Activated CD8-positive, alpha-beta memory T cell treated with anti-CD3 and anti-CD28 coated beads, Interleukin-2, amount 50 U/mL, for 48 hours (primary cell): Measurements from ENCODE around the gene NR1I3.
"Not testable (repeated sequence)": the region's sequence is repeated elsewhere in the genome, so short reads cannot be mapped to it uniquely, and the experiment has no call there.

ENCODE experiments used
- DNase-seq: peaks from one replicate; pipeline ENCODE4 v3.0.0-alpha.2; 2020

NR1I3 gene

DNA sequence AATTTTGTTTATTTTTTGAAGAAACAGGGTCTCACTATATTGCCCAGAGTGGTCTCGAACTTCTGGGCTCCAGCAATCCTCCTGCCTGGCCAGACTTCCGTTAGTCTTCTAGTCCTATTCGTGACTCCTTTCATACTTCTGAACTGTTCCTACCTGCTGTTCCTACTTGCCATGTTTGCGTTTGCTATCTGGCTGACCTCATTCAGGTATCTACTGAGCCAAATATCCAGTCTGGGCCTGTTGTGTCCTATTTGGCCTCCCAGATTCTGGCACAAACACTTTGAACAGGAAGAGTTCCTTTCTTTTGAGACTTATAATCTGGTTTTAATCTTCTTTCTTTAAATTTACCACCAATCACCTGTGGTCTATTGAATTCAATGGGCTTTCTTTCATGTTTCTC, 6.9 kb upstream of the NR1I3 start:
- DNase-seq: no peak

DNA sequence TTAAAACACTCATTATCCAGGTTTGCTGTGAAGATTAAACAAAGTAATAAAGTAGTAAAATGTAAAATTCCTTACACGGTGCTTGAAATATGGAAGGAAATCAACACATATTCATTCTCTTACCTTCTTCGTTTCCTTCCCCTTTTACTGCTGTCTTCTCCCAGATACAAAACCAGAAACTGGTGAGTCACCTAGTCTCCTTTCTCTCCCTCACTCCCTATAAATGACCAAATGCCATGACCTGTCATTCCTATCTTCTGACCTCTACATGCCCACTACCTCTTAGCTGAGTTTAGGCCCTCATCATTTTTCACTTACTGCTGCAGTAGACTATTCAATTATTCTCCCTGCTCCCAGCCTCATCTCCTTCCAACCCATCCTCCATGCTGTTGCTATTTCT, 4.3 kb upstream of the NR1I3 start:
- no peak for DNase-seq

DNA sequence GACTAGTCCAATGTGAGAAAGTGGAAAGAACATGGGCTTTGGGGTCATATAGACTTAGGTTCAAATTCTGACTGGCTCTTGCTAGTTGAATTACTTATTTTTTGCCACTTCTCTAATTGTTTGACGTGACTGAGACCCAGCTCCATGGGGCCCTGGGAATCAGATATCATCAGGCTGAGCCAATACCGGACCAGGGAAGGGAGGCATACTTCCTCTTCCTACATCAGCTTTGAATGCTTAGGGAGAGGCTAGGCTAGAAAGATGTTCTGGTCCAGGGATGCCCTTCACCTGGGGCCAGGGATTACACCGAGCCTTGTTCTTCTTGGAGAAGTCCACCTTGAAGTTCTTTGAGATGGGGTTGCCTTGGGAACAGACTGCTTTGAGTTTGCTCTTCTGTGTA, 3.7 kb upstream of the NR1I3 start:
- no peak for DNase-seq

GRCh38 chr1:161235957-161236775, 1.8 kb downstream of the NR1I3 start:
- DNase-seq: no peak

GRCh38 chr1:161233102-161233501, 4.9 kb downstream of the NR1I3 start:
- no peak for DNase-seq

GRCh38 chr1:161230762-161231161, 7.2 kb downstream of the NR1I3 start:
- DNase-seq: no peak

- no peak for DNase-seq
Observed at GRCh38 chr1:161229896-161230295, 8.1 kb downstream of the NR1I3 start.

DNA sequence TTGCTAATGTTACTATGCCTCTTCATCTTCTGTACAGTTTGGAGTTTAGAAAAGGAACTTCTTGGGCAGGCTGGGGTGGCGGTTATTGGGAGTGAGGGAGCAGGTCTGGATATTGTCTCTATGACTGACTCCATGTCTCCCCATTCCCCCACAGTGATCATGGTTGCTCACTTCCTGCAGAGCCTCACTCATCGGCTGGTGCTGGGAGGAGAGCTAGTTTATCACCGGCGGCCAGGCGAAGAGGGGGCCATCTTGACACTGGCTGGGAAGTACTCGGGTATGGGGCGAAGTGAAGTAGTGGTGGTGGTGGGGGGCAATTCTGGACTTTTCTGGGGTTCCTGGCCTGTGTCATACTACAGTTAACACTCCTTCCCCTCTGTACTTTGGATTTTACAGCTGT, 10.0 kb downstream of the NR1I3 start:
- no peak for DNase-seq

DNA sequence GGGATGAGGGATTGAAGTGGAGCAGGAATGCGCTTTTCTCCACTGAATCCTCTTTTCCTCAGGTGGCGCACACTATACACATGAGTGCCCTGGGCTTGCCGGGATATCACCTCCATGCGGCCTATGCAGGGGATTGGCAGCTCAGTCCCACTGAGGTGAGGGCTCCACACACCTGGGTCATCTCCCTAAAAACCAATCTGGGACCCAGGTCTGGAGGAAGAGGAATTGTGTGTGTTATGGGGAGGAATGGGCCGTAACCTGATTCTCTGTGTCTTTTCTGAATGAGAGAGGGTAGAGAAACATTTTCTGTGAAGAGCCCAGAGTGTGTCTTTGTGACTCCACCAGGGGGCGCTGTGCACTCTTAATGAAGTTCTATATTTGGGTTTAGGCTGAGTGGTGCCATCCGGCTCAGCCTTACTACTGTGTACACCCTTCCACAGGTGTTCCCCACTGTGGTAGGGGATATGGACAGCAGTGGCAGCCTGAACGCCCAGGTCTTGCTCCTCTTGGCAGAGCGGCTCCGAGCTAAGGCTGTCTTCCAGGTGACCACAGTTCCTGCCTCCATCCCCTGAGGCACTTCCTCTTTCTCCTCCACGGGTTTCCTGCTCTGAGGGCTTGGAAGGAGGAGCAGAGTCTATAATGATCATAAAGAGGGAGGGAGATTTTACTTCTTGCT, 10.7 kb downstream of the NR1I3 start:
- peak; percentile 98 for DNase-seq

DNA sequence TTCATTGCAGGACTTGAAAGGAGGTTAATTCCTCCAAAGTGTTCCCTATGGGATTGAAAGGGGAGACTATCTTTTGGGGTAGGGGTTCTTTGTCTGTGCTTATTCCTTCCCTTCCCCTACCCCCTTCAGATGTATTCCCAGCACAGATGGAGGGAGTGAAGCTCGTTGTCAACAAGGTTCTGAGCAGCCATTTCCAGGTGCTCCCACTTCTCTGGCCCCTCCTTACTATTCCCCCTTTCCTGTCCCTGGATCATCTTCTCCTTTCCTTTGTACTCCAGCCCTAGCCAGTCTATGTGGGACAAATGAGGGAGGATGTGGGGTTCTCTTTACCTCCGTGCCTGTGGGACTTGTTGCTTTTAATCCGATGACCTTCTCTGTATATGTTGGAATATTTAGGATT, 11.2 kb downstream of the NR1I3 start:
- DNase-seq: no peak

DNA sequence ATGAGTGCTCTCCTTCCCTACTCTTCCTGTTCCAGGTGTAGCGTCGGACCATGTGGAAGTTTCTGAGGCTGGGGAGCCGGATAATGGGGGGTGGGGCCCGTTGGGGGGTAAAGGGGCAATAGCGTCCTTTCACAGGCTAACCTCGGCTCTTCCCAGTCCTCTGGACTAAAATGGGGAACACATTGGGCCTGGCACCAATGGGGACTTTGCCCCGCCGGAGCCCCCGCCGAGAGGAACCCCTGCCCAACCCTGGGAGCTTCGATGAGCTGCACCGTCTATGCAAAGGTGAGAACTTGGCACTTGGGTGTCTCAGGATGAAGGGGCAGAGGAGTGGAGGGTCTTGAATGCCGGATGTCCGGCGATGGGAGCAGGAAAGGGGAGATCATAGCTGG, 11.7 kb downstream of the NR1I3 start:
- DNase-seq: no peak

DNA sequence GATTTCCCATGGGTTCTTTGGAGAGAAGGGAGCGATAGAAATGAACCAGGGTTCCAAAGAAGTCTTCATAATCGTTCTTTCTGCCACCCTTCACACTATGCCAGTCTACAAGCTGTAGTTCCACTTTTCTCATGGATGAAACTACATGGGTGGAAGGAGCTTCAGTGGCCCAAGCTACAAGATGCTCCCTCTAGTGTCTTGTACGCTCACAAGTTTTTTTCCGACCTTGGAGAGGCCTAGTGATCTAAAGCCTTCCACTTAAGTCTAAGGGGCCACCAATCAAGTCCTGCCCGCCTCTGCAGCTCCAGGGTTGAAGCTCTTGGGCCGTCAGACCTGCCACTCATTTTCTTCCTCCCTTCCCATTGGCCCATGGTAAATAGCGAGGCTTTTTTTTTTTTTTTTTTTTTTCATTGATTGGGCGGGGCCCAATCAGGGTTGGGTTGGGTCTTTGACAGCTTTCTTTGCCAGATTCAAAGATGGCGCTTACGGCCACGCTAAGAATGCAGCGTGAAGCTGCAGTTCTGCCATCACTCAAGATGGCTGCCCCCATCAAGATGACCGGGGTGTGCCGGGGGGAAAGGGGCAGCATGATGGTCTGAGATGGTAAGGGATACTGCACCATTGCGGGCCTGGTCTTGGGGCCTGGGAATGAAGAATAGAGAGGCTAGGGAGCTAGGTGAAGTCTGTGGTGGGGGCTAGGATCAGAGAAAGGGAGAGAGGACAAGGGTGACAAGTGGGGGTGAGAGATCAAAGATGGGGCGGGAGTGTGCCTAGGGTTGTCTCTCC, 12.3 kb downstream of the NR1I3 start, which contains the start of gene TOMM40L:
Gene TOMM40L (plus strand): TSS at position 527 of the 786 bp plus-strand sequence. CDS start 430 bp downstream, outside the sequence.
- DNase-seq: peak; percentile 89

DNA sequence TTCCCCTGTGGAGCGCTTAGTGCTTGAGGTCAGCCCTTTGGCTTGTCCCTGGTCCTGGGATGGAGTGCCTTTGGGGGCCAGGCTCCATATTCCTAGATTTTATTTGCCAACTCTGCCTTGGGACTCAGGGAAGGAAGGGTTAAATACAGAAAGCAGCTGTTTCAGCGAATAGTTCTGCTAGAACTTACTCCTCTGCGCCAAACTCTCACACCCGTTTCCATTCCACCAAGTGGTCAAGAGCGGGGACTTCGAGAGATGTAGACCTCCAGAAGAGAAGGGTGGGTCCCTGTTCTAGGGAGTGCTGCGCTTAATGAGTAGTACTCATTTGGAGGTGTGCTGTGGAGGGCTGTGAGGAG, 12.8 kb downstream of the NR1I3 start:
- DNase-seq: no peak

DNA sequence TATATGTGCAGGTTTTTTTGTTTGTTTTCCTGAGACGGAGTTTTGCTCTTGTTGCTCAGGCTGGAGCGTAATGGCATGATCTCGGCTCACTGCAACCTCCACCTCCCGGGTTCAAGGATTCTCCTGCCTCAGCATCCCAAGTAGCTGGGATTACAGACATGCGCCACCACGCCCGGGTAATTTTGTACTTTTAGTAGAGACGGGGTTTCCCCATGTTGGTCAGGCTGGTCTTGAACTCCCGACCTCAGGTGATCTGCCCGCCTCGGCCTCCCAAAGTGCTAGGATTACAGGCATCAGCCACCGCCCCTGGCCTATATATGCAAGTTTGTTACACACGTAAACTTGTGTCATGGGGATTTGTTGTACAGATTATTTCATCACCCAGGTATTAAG, 13.3 kb downstream of the NR1I3 start:
- not testable (repeated sequence) for DNase-seq

GRCh38 chr1:161223805-161224694, 14.0 kb downstream of the NR1I3 start:
- no peak for DNase-seq

DNA sequence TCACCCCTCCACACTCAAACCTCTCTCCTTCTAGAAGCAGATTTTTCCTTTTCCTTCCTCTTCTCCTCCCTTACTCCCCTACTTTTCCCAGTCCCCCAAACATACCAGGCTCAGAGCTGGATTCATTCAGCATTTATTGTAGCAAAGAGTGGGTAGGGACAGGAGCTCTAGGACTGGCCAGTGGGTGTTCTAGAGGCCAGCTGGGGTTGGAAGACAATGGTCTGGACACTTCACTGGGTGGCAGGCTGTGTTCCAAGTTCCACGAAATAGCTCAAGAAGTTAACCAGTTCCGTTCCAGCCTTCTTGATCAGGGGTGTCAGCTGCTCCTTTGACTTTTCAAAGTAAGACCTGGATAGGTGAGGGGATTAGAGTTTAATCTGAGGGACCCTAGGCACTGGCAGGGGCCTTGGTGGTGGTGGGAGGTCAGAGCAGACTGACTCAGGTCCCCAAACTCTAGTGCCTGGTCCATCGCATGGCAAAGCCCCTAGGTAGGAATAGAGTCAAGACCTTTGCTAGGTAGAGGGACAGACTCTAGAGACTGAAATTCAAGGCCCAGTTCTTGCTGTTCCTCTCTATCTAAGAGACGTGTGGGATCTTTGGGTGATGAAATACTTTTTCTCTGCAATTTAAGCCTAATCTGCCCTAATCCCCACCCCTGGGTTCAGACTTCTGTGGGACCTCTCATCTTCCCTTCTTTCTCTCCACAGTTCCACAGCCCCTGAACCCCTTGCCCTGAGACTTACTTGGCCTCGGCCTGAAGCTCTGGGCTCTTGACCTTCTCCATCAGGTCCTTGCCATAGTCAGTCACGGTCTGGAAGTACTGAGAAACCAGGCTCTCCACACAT, 15.6 kb downstream of the NR1I3 start:
- DNase-seq: no peak

DNA sequence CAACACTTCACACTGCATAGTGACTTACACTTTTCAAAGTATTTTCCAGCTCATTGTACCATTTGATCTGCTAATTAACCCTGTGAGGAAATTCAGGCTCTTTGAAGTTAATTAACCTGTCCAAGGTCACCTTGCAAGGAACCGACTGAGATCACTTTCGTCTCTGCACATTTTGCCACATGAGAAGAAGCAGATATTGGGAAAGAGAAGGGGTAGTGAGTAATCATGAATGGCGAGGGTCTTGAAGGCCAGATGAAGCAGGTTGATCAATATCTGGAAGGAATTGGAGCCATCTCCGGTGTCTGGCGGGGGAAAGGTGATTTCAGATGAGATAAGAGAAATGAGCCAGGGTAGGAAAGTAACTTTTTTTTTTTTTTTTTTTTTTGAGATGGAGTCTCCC, 18.0 kb downstream of the NR1I3 start:
- DNase-seq: no peak

DNA sequence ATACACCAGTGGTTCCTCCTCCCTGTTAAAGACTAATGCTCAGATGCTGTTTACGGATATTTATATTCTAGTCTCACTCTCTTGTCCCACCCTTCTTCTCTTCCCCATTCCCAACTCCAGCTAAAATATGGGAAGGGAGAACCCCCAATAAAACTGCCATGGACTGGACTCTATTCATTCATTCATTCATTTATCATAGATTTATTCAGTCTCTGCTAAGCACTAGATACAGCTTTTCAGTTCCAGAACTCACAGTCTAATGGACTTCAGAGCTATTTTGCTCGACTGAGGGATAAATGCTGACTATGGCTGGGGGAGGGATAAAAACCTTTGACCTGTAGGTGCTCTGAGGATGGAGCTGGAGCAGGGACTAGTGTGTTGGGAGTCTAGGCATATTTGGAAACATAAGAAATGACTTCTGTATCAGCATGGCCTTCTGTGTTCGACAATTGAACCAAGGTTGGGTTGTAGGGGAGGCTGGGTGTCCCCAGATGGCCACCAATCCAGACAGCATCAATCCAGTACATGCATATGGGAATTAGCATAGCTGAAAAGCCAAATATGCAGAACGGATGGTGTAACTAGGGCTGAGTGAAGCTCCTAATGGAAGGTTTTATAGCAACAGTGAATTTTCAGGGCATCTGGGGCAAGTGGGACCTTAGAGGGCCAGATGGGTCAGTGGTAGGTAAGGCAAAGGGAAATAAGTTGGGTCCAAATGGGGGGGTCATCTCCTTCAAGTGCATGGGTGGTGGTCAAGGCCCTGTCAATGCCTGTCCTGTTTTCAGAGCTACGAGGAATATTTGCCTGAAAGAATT, 18.7 kb downstream of the NR1I3 start:
- no peak for DNase-seq

- DNase-seq: no peak
Observed at GRCh38 chr1:161218301-161219077, 19.5 kb downstream of the NR1I3 start.

DNA sequence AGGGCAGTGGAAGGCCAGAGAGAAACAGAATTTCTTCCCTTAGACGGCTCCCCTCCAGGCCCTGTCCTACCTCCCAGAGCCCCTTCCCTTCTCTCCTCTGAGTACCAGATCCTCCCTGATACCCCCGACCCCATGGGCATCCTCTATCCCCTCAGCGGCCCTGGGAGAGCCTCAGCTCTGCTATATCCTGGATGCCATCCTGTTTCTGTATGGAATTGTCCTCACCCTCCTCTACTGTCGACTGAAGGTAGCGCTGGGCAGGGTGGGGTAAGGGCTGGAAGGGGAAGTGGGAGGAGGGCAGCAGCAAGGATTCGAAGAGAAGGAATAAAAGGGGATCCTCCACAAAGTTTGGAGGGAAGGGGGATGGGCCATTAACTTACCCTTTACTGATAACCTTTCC, 20.2 kb downstream of the NR1I3 start:
- DNase-seq: no peak
